ENCODE measurements around the gene SCGN. TPM values are rescaled to one million over a fixed set of nuclear protein-coding genes. Genes with fewer than 3 reads are reported as not detected.

Gene SCGN
- total and polyA plus RNA-seq, 2 of the 13 experiments (the other 11 are each of a cell fraction or from before 2014, with no cell fraction given), result 2.9 to 29.0 TPM

DNA sequence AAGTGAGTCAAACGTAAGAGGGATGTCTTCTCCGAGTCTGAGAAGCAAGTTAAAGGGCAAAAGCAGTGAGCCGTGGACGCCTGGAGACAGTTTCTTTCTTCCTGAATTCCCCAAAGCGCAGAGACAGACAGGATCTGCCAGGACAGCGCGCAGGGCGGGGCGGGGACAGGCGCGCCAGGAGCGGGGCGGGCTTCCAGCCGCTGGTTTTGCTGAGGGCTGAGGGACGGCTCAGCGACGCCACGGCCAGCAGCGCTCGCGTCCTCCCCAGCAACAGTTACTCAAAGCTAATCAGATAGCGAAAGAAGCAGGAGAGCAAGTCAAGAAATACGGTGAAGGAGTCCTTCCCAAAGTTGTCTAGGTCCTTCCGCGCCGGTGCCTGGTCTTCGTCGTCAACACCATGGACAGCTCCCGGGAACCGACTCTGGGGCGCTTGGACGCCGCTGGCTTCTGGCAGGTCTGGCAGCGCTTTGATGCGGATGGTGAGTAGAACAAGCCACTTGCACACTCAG lies at the start of gene SCGN (continued):
- TF ChIP-seq HNF4G (IDR thresholded peaks at IDR 0.05; ENCODE audit: borderline replicate concordance, low read depth, low read length), result no peak
- TF ChIP-seq HNF4G (CRISPR knock-in tag; IDR thresholded peaks at IDR 0.05; ENCODE audit: borderline replicate concordance, low read depth), result peak; percentile 78; the same call in 1 of the 2 replicates
- no peak for TF ChIP-seq PLRG1 (conservative IDR thresholded peaks at IDR 0.05)
- TF ChIP-seq, protein P1, sequence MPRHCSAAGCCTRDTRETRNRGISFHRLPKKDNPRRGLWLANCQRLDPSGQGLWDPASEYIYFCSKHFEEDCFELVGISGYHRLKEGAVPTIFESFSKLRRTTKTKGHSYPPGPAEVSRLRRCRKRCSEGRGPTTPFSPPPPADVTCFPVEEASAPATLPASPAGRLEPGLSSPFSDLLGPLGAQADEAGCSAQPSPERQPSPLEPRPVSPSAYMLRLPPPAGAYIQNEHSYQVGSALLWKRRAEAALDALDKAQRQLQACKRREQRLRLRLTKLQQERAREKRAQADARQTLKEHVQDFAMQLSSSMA (CRISPR knock-in tag; IDR thresholded peaks at IDR 0.05), result peak; percentile 97
- TF ChIP-seq, protein P2, sequence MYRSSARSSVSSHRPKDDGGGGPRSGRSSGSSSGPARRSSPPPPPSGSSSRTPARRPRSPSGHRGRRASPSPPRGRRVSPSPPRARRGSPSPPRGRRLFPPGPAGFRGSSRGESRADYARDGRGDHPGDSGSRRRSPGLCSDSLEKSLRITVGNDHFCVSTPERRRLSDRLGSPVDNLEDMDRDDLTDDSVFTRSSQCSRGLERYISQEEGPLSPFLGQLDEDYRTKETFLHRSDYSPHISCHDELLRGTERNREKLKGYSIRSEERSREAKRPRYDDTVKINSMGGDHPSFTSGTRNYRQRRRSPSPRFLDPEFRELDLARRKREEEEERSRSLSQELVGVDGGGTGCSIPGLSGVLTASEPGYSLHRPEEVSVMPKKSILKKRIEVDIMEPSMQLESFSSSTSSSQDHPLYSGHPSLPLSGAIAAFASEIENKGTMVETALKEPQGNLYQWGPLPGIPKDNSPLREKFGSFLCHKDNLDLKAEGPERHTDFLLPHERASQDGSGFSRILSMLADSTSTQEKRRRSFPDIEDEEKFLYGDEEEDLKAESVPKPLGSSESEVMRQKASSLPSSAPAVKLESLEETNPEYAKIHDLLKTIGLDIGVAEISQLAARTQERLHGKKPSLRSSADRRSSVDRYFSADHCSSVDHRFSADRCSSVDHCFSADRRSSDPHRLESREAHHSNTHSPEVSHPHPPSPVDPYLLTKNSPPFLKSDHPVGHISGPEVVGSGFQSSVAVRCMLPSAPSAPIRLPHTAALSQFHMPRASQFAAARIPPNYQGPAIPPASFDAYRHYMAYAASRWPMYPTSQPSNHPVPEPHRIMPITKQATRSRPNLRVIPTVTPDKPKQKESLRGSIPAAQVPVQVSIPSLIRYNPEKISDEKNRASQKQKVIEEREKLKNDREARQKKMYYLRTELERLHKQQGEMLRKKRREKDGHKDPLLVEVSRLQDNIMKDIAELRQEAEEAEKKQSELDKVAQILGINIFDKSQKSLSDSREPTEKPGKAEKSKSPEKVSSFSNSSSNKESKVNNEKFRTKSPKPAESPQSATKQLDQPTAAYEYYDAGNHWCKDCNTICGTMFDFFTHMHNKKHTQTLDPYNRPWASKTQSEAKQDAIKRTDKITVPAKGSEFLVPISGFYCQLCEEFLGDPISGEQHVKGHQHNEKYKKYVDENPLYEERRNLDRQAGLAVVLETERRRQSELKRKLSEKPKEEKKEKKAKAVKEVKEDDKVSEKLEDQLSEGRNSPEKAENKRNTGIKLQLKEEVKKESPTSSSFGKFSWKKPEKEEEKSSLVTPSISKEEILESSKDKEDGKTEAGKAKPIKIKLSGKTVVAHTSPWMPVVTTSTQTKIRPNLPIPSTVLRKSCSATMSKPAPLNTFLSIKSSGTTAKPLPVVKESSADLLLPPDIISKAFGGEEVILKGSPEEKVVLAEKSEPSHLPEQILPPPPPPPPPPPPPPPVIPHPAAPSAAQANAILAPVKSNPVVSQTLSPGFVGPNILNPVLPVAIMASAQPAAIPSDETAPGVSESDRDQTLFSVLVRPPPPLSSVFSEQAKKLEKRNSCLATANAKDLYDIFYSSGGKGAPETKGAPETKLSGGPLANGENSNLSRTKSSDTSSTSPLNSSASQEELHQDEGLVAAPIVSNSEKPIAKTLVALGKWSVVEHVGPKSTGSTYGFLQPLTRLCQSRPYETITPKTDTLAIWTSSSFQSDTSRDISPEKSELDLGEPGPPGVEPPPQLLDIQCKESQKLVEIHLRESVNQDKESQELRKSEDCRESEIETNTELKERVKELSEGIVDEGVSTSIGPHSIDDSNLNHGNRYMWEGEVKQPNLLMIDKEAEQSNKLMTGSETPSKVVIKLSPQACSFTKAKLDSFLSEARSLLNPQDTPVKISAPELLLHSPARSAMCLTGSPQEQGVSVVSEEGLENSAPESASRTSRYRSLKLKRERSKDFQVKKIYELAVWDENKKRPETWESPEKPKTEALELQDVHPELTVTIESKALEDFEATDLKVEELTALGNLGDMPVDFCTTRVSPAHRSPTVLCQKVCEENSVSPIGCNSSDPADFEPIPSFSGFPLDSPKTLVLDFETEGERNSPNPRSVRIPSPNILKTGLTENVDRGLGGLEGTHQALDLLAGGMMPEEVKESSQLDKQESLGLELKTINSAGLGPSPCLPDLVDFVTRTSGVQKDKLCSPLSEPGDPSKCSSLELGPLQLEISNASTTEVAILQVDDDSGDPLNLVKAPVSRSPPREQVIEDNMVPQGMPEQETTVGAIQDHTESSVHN (CRISPR knock-in tag; IDR thresholded peaks at IDR 0.05), result peak; percentile 81; the same call in 1 of the 2 replicates
- 0 out of 2 replicates have a peak, but pooled peaks have one; percentile 88 for TF ChIP-seq ZNF530 (CRISPR knock-in tag; IDR thresholded peaks at IDR 0.05; ENCODE audit: low read depth)
- TF ChIP-seq, protein P3, sequence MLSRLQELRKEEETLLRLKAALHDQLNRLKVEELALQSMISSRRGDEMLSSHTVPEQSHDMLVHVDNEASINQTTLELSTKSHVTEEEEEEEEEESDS (CRISPR knock-in tag; IDR thresholded peaks at IDR 0.05; ENCODE audit: borderline replicate concordance), result no peak
- peak; percentile 72 for TF ChIP-seq FOXO1 (CRISPR knock-in tag; IDR thresholded peaks at IDR 0.05)
- TF ChIP-seq, protein P4, sequence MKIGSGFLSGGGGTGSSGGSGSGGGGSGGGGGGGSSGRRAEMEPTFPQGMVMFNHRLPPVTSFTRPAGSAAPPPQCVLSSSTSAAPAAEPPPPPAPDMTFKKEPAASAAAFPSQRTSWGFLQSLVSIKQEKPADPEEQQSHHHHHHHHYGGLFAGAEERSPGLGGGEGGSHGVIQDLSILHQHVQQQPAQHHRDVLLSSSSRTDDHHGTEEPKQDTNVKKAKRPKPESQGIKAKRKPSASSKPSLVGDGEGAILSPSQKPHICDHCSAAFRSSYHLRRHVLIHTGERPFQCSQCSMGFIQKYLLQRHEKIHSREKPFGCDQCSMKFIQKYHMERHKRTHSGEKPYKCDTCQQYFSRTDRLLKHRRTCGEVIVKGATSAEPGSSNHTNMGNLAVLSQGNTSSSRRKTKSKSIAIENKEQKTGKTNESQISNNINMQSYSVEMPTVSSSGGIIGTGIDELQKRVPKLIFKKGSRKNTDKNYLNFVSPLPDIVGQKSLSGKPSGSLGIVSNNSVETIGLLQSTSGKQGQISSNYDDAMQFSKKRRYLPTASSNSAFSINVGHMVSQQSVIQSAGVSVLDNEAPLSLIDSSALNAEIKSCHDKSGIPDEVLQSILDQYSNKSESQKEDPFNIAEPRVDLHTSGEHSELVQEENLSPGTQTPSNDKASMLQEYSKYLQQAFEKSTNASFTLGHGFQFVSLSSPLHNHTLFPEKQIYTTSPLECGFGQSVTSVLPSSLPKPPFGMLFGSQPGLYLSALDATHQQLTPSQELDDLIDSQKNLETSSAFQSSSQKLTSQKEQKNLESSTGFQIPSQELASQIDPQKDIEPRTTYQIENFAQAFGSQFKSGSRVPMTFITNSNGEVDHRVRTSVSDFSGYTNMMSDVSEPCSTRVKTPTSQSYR (CRISPR knock-in tag; IDR thresholded peaks at IDR 0.05; ENCODE audit: borderline replicate concordance), result peak; percentile 77
- TF ChIP-seq BRCA1 (CRISPR knock-in tag; IDR thresholded peaks at IDR 0.05), result peak; percentile 98
- TF ChIP-seq, protein P5, sequence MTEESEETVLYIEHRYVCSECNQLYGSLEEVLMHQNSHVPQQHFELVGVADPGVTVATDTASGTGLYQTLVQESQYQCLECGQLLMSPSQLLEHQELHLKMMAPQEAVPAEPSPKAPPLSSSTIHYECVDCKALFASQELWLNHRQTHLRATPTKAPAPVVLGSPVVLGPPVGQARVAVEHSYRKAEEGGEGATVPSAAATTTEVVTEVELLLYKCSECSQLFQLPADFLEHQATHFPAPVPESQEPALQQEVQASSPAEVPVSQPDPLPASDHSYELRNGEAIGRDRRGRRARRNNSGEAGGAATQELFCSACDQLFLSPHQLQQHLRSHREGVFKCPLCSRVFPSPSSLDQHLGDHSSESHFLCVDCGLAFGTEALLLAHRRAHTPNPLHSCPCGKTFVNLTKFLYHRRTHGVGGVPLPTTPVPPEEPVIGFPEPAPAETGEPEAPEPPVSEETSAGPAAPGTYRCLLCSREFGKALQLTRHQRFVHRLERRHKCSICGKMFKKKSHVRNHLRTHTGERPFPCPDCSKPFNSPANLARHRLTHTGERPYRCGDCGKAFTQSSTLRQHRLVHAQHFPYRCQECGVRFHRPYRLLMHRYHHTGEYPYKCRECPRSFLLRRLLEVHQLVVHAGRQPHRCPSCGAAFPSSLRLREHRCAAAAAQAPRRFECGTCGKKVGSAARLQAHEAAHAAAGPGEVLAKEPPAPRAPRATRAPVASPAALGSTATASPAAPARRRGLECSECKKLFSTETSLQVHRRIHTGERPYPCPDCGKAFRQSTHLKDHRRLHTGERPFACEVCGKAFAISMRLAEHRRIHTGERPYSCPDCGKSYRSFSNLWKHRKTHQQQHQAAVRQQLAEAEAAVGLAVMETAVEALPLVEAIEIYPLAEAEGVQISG (CRISPR knock-in tag; IDR thresholded peaks at IDR 0.05), result peak; percentile 87
- peak; percentile 95 for TF ChIP-seq ZNF501 (CRISPR knock-in tag; IDR thresholded peaks at IDR 0.05)
- TF ChIP-seq ATAD3A (CRISPR knock-in tag; IDR thresholded peaks at IDR 0.05), result peak; percentile 72; the same call in 1 of the 2 replicates
